Erythroblast (primary cell): Measurements from ENCODE around the gene BARD1.
"Not testable (repeated sequence)": the region's sequence is repeated elsewhere in the genome, so short reads cannot be mapped to it uniquely, and the experiment has no call there.

Experiments used
- DNase-seq, 2 experiments: peaks; one replicate each; lab custom pipeline; 2025; lab: John Stamatoyannopoulos, UW
- GATA1 ChIP-seq: IDR thresholded peaks from 2 replicates; pipeline ENCODE4 v1.6.1; 2011; ENCODE audit warnings: low read depth, mild to moderate bottlenecking, control low read depth, low read length, moderate library complexity
- POLR2A ChIP-seq: IDR thresholded peaks from 2 replicates; pipeline ENCODE4 v1.6.1; 2011; ENCODE audit warnings: mild to moderate bottlenecking, low read length

The BARD1 gene

DNA sequence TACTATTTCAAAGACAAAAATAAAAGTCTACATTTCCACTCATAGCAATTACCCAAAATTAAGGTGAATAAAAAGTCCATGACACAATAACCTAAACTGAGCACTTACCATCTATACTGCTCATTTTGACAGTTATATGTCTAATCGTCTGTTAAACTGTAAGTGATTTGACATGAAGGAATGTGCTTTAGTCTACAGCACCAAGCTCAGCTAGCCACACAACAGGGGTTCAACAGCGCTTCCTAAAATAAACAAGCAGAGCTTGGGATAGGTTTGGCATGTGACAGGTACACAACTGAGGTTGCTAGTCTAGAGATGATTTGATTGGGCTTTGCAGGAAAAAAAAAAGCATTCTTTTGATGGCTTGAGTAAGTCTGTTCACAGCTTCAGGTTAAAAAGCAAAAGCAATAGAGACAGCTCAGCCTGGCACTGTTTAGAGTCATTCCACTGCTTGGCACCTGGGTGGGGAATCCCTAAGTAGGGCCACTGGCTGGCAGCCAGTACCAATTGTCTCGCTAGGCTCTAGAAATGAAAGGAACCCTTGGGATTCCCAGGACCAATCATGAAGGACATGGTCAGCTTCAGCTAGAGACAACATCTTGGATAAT, 78.6 kb downstream of the BARD1 start:
- no peak for TF ChIP-seq POLR2A
- TF ChIP-seq GATA1: no peak
- DNase-seq: no peak

DNA sequence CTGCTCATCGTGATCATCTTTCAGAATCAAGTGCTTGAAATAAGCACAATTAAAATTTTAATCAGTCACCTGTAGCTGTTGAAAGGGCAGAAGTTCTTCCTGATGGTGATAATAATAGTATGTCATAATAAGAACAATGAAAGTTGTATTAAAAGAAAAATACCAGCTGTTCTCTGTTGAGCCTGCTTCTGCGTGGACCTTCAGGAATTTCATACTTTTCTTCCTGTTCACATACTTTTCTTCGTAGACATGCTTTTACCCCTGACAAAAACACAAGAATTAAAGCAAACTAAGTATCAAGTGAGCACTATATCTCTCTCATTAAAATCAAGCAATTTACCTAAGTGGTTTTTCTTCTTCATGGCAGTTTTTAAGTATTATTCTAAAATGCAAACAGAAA, 79.2 kb downstream of the BARD1 start:
- DNase-seq: no peak
- TF ChIP-seq GATA1 (no peak), POLR2A (no peak)

DNA sequence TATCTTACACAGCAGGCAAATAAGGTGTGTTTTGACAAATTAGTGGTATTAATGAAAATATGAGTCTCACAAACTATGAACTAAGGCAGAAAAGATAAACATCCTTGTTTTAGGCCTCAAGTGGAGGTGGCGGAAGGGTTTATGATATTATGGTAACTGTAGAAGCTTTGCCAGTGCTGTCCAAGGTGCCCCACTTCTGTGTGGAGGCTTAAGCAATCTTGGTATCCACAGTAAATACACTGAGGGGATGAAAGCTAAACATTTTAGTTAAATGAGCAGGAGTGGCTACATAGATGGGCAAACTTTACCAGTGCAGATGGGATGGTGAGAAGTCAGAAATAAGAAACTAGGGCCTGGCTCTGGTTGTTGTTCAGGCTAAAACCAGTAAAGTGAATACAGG, 84.7 kb downstream of the BARD1 start:
- no peak for DNase-seq
- TF ChIP-seq POLR2A (no peak), GATA1 (no peak)

DNA sequence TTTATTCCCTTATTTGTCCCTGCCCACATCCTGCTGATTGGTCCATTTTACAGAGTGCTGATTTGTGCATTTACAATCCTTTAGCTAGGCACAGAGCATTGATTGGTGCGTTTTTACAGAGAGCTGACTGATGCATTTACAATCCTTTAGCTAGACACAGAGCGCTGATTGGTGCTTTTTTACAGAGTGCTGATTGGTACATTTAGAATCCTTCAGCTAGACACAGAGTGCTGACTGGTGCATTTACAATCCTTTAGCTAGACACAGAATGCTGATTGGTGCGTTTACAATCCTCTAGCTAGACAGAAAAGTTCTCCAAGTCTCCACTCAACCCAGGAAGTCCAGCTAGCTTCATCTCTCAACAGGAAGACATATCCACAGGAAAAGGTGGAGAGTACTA, 91.6 kb downstream of the BARD1 start:
- not testable (repeated sequence) for DNase-seq

DNA sequence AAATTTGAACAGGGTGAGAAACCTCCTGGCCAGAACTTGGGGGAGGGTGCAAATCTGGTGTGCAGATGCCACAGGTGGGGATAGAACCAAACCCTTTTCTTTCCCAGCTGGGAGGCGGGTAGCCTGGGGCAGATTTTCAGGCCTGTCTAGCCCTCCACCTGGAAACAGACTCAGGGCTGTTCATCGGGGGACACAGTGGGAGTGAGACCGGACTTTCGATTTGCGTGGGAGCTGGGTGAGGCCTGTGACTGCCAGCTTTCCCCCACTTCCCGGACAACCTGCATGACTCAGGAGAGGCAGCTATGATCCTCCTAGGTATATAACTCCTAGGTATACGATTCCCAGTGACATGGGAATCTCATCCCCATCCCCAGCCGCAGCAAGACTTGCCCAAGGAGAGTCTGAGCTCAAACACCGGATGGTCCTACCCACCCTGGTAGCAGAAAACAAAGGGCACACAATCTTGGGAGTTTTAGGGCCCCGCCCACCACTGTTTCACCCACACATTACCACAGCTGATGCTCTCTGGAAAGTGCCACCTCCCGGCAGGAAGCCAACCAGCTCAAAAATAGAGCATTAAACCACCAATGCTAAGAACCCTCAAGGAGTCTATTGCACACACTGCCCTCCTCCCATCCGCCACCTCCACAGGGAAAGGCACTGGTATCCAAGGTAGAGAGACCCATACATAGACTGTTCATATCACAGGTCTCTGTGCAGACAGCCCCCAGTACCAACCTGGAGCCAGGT, 92.5 kb downstream of the BARD1 start:
- DNase-seq: no peak
- TF ChIP-seq POLR2A: no peak
- TF ChIP-seq GATA1: no peak

DNA sequence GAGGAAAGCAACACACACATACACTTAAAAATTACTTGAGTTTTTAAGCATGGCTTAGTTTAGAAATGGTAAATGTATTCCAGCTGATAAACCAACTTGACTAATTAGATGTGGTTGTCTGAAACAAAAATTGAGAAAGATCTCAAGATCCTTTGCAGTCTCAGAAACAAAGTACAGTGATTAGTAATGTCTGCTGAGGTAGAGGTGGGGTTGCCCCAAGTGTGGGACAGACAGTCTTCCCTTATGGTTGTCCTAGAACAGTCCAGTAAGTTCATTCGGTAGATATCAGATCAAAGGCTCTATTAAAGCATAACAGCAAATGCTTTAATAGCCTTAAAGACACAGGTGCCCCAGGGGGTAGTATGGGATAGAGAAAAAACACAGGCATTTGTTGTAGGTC, 94.5 kb downstream of the BARD1 start:
- TF ChIP-seq GATA1 (no peak), POLR2A (no peak)
- DNase-seq: no peak

DNA sequence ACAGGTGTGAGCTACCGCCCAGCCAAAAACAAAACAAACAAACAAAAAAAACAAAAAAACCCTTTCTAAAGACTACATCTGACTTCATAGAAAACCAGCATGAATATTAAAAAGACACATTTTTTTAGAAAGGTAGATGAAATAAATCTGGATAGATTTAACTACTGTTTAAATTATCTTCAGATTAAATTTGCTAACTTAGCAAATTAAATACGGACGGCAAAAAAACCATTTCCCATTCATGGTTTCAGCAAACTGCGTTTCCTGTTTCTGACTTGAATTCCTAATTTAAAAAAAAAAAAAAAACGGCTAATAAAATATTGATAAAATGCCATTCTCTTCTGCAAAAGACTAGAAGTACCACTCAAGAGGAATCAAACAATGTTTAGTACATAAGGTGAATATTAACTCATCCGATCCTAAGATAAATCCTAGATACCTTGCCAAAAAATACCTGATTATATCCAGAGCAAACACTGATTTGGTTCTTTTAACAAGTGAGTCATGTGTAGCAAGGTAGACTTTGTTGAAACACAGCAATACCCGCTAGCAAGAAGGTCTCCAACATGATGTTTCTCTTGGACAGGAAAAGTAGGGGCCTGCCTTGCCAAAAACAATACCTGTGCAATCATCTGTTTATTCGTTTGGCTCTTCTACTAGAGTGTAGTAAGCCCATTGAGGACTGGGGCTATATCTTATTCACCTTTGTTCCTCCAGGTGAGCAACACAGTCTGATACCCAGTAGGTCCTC, 96.2 kb downstream of the BARD1 start:
- no peak for DNase-seq
- no peak for TF ChIP-seq GATA1
- no peak for TF ChIP-seq POLR2A

DNA sequence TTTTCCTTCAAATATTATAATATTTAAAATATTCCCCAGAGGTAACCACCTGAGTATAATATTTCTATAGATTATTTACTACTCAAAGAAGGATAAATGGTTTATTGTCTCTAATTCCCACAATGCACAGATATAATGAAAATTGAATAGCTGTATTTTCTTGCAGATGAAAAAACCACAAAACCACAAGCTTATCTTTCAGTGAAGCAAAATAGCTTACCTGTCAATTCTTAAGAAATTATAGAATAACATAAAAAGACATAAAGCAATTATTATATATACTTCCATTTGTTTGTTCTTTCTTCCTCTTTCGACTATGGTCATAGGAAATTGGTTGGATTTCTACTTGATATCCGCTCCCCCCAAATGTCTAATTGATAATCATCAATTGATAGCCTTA, 98.8 kb downstream of the BARD1 start:
- TF ChIP-seq GATA1 (no peak), POLR2A (no peak)
- no peak for DNase-seq

DNA sequence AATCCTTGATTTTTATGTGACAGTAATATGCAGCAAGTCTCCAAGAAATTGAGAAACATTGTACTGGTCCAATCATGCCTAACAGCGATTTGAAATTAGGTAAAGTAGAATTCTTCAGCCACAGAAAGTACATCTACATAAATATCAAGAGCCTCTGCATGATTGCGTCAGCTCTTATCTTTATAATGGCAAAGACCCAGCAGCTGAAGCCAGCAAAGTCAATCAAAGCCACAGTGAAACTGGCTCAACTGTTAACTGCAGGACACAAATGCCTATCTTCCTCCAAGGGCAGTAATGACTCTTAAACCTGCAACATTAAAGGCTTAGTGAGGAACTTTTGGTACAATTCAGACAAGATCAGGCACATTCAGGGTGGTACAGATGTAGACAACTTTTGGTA, 102.5 kb downstream of the BARD1 start:
- no peak for DNase-seq
- TF ChIP-seq POLR2A (no peak), GATA1 (no peak)

DNA sequence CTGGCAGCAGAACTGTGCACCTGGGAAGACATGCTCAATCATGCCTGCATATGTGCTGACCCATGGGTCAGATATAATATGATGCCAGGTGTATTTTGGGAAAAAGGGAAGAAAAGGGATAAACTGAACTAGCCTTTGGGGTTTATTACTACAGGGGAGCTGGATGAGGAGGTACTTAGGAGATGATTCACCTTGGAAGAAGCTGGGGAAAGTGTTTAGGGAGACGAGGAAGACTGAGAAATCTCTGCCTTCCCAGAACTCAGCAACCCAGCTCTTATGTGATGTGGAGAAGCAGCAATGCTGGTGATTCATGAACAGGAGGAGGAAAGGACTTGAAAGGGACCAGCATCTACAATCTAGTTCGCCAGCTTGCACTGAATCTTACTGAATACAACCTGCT, 110.2 kb downstream of the BARD1 start:
- no peak for DNase-seq
- TF ChIP-seq GATA1 (no peak), POLR2A (no peak)

DNA sequence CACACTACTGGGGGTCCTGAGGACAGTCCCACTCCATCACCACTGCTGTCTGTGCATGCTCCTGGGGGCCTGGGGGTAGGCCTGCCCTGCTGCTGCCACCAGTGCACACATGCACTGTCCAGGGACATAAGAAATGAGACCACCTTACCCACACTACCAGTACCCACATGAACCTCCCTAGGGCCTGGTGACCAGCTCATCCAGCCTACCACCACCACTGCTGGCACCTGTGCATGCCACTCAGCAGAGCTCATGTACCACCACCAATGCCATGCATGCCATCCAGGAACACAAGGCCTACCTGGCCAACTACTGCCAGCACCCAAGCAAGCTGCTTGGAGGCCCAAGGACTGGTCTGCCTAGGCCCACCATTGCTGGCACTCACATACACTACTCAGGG, 112.8 kb downstream of the BARD1 start:
- no peak for TF ChIP-seq POLR2A
- no peak for TF ChIP-seq GATA1
- no peak for DNase-seq

DNA sequence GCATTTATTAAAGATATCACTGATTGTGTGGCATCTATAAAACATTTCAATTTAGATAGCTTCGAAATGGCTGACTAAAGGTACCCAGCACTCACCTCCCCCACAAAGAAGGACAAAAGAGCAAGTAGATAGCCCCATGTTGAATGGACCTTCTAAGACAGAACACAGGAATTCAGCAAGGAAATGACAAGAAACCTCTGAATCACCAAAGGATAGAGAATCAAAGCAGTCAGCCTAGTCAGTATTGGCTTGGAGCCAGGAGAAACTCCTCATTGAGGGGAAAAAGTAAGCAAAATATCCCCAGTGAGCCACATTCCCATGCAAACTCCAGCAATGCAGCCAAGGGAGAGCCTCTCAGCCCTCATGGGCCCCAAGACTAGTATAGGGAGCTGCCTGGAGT, 113.7 kb downstream of the BARD1 start:
- DNase-seq: no peak
- no peak for TF ChIP-seq GATA1
- TF ChIP-seq POLR2A: no peak

DNA sequence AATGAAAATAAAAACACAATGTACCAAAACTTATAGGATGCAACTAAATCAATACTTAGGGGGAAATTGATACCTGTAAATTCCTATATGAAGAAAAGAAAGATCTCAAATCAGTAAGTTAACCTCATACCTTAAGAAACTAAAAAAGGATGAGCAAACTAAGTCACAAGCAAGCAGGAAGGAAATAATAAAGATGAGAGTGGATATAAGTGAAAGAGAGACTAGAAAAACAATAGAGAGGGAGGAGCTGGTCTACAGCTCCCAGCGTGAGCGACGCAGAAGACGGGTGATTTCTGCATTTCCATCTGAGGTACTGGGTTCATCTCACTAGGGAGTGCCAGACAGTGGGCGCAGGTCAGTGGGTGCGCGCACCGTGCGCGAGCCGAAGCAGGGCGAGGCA, 125.9 kb downstream of the BARD1 start:
- not testable (repeated sequence) for DNase-seq

DNA sequence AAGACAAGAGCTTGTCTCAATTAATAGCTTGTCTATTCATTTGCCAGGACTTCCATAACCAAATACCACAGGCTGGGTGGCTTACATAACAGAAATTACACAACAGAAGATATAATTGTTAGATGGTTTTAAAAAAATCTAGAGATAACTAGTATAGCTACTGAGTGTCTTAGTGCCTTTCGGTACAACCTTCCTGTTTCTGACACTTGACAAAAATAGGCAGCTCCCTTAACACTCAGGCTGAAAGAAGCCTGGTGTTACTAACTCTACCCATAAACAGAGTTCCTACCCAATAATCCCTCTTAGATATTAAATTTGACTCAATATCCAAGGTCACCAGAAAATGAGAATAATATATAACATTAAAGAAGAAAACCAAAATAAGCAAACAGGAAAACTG, 129.7 kb downstream of the BARD1 start:
- DNase-seq: no peak
- TF ChIP-seq GATA1 (no peak), POLR2A (no peak)
